ENCODE data around the gene GNAQ. TPM values are rescaled to one million over a fixed set of nuclear protein-coding genes. Genes with fewer than 3 reads are reported as not detected.
A peak's percentile ranks its signal among the peaks of the same experiment; 100 is the strongest.

GNAQ gene
- polyA plus RNA-seq, 1 experiment, result 71.4 TPM

- peak overlapping the region; percentile 85 for H3K4me3 ChIP-seq (ENCODE audit: low read depth, low read length)
- H3K9me3 ChIP-seq (ENCODE audit: control insufficient read depth, insufficient read depth, low read length), result no peaks in the 10 kb centered on the region; the same call in 1 of the 2 replicates
- H3K27me3 ChIP-seq (ENCODE audit: control insufficient read depth, insufficient read depth, low read length), result no peaks in the 10 kb centered on the region
- H3K27ac ChIP-seq (ENCODE audit: low read depth, low read length), result peak overlapping the region; percentile 77
- no peak for TF ChIP-seq CTCF (IDR thresholded peaks at IDR 0.05; ENCODE audit: low read depth, low read length)
- POLR2A ChIA-PET, result interaction anchor here (0.5 to 0.8 kb wide), 3 partner anchors 52 to 610 kb away, joined by 3 to 11 read pairs (median 3); no protein-coding TSS in a partner anchor
- no peak for DNase-seq (ENCODE audit: low read depth, low spot score)
- CTCF ChIA-PET, result interaction anchor here (0.7 to 4.8 kb wide), 7 partner anchors 56 to 832 kb away, joined by 3 to 35 read pairs (median 3); no protein-coding TSS in a partner anchor
Measured at GRCh38 chr9:78032730-78033457, 1.3 kb upstream of the GNAQ start.

DNA sequence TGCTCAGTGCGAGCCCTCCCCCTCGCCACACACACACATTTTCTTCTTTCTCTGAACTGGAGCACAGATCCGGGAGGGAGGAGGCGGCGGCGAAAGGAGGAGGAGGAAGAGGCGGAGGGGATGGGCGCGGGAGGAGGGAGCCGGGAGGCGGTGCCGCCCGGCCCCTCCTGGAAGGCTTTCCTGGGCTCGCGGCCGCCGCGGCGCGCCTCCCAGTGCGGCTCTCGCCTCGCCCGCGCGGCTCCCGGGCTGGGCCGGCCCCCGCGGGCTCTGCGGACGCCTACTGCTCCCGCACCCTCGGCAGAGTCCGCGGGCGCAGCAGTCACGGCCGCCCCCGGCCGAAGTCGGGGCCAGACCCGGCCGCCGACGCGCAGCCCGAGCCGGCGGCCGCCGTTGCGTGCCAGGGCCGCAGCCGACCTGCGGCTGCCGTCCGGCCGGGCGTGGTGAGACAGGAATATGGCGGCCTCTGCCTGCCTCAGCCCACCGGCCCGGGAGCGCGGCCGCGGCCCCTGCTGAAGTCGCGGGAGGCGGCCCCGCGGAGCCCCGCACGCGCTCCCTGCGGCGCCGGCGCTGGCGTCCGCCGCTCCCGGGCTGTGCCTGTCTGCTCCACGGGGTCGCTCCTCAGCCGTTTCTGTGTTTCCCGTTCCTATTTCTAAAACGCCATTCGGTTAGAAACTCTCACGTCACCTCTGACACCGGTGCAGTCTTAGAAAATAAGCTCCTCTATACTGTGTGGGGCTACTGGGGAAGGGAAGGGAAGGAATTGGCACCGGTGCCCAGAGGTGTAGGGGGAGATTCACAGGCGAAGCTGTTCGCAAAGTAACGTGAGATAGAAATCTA lies 500 bp upstream of the GNAQ start:
- Histone ChIP-seq H3K4me3 (ENCODE audit: low read depth, low read length) (peak overlapping the region; percentile 85), H3K9me3 (ENCODE audit: control insufficient read depth, insufficient read depth, low read length) (no peaks in the 10 kb centered on the region; the same call in 1 of the 2 replicates), H3K27ac (ENCODE audit: low read depth, low read length) (peak overlapping the region; percentile 77), H3K27me3 (ENCODE audit: control insufficient read depth, insufficient read depth, low read length) (no peaks in the 10 kb centered on the region)
- peak; percentile 80 for DNase-seq (ENCODE audit: low read depth, low spot score)
- no peak for TF ChIP-seq CTCF (IDR thresholded peaks at IDR 0.05; ENCODE audit: low read depth, low read length)
- CTCF ChIA-PET, result interaction anchor here (0.5 to 1.4 kb wide), 6 partner anchors 55 to 831 kb away, joined by 3 to 4 read pairs (median 3); no protein-coding TSS in a partner anchor
- POLR2A ChIA-PET, result interaction anchor here (0.5 to 1.1 kb wide), 6 partner anchors 31 to 609 kb away, joined by 3 to 11 read pairs (median 3); no protein-coding TSS in a partner anchor

DNA sequence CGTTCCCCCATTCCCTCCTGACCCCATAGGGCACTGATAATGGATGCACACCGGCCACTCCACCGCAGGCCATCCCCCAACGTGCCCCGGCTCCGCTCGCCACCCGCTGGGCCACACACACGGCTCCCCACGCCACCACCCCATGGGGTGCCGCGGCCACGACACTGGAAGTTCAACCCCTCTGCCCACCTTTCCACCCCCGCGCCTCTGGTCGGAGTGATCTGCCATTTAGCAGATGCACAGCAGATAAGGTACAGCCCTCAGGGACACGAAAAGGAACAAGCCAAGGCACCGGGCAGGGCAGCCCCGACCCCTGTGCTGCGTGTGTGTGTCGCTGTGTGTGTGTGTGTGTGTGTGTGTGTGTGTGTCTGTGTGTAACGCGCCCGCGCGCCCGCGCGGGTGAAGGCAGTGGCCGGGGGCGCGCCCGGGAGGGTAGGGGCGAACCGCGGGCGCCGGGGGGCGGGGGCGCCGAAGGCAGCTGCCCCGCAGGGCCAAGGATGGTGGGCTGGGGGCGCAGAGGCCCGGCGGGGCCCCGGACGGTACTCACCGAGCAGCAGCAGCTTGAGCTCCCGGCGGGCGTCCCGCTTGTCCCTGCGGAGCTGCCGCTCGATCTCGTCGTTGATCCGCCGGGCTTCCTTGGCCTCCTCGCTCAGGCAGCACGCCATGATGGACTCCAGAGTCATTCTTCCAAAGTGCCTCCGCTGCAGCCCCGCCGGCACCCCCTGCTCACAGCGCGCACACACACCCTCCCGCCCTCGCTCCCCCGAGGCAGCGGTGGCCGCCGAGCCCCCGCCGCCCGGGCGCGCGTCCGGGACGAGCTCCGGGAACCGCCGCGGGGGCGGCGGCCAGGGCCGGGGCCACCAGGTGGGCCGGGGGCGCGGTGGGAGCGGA lies 813 bp downstream of the GNAQ start:
- no peak for DNase-seq (ENCODE audit: low read depth, low spot score)
- ChIA-PET POLR2A (interaction anchor here (1.1 kb wide), 1 partner anchor 30 kb away, joined by 3 read pairs; no protein-coding TSS in a partner anchor), CTCF (no interaction called here)
- Histone ChIP-seq H3K27me3 (ENCODE audit: control insufficient read depth, insufficient read depth, low read length) (no peaks in the 10 kb centered on the region), H3K27ac (ENCODE audit: low read depth, low read length) (peak overlapping the region; percentile 63), H3K4me3 (ENCODE audit: low read depth, low read length) (peak overlapping the region; percentile 85), H3K9me3 (ENCODE audit: control insufficient read depth, insufficient read depth, low read length) (no peaks in the 10 kb centered on the region; the same call in 1 of the 2 replicates)
- TF ChIP-seq CTCF (IDR thresholded peaks at IDR 0.05; ENCODE audit: low read depth, low read length), result no peak

DNA sequence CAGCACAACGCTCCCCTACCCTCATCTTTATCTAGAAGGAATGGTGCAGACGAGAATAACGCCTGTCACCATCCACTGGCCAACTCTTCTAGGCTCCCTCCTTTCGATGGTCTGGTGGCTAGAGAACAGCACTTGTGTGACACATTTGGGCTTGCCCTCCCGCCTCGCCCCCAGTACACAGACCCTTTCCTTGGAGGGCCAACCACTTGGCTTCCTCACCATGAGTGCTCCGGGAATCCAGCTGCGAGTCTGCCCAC lies 1.4 kb downstream of the GNAQ start:
- DNase-seq (ENCODE audit: low read depth, low spot score), result no peak
- peak overlapping the region; percentile 63 for H3K27ac ChIP-seq (ENCODE audit: low read depth, low read length)
- no peaks in the 10 kb centered on the region for H3K27me3 ChIP-seq (ENCODE audit: control insufficient read depth, insufficient read depth, low read length)
- H3K9me3 ChIP-seq (ENCODE audit: control insufficient read depth, insufficient read depth, low read length), result no peaks in the 10 kb centered on the region; the same call in 1 of the 2 replicates
- peak overlapping the region; percentile 85 for H3K4me3 ChIP-seq (ENCODE audit: low read depth, low read length)
- POLR2A ChIA-PET, result no interaction called here
- no peak for TF ChIP-seq CTCF (IDR thresholded peaks at IDR 0.05; ENCODE audit: low read depth, low read length)
- CTCF ChIA-PET, result no interaction called here
